ENCODE data around the gene GPC1. TPM values are rescaled to one million over a fixed set of nuclear protein-coding genes. Genes with fewer than 3 reads are reported as not detected.

GPC1 gene
- total and polyA plus RNA-seq, 2 of the 4 experiments (the other 2 are of a cell fraction), result 16.0 to 211 TPM

- no peak overlapping the region for H2BK5ac ChIP-seq (ENCODE audit: low read depth, low read length, poor library complexity, severe bottlenecking)
- H3K27ac ChIP-seq (ENCODE audit: insufficient read depth, low read length), result no peak overlapping the region
- ATAC-seq (ENCODE audit: low read depth) (no peak), DNase-seq (no peak)
- H4K91ac ChIP-seq (ENCODE audit: insufficient read depth, low read depth, low read length), result no peak overlapping the region
- H3K4me1 ChIP-seq (ENCODE audit: control insufficient read depth, insufficient read depth, low read length), result no peaks in the 10 kb centered on the region
- no peaks in the 10 kb centered on the region for H3K9me3 ChIP-seq (ENCODE audit: control insufficient read depth, insufficient read depth, low read length)
- no peak for TF ChIP-seq FOS (IDR thresholded peaks at IDR 0.05; ENCODE audit: low read depth, low read length)
- no peak for TF ChIP-seq BHLHE40 (IDR thresholded peaks at IDR 0.05; ENCODE audit: low read depth, low read length)
- TF ChIP-seq RAD21 (IDR thresholded peaks at IDR 0.05; ENCODE audit: low read length), result no peak
- no peak for TF ChIP-seq USF2 (IDR thresholded peaks at IDR 0.05; ENCODE audit: low read depth, low read length)
- TF ChIP-seq MAFK (IDR thresholded peaks at IDR 0.05; ENCODE audit: low read depth, low read length), result no peak
- TF ChIP-seq MXI1 (IDR thresholded peaks at IDR 0.05; ENCODE audit: borderline replicate concordance, low read depth, low read length), result no peak
- no peak for TF ChIP-seq NFE2L2 (IDR thresholded peaks at IDR 0.05; ENCODE audit: low read depth, low read length)
- TF ChIP-seq CHD1 (IDR thresholded peaks at IDR 0.05; ENCODE audit: low read depth, low read length), result no peak
- no peak for TF ChIP-seq SMC3 (IDR thresholded peaks at IDR 0.05; ENCODE audit: low read depth, low read length)
- no peak for TF ChIP-seq RFX5 (IDR thresholded peaks at IDR 0.05; ENCODE audit: low read depth, low read length)
- TF ChIP-seq RCOR1 (IDR thresholded peaks at IDR 0.05; ENCODE audit: insufficient replicate concordance, low read length), result no peak
- no peak for TF ChIP-seq CEBPB (IDR thresholded peaks at IDR 0.05; ENCODE audit: low read depth, low read length)
- TF ChIP-seq MAZ (IDR thresholded peaks at IDR 0.05; ENCODE audit: borderline replicate concordance, low read depth, low read length), result no peak
- no peak for TF ChIP-seq ELK1 (IDR thresholded peaks at IDR 0.05; ENCODE audit: borderline replicate concordance, low read depth, low read length)
- no peak overlapping the region for H4K5ac ChIP-seq (ENCODE audit: low read depth, low read length)
- 83% methylated on average over 4 of the region's 9 CpGs; no CpG with 5 or more reads in 1 of the 2 experiments for WGBS, 2 experiments (ENCODE audit: extremely low coverage in 2 of 2, insufficient read length in 1 of 2)
- no peak overlapping the region for H2AK5ac ChIP-seq (ENCODE audit: low read depth, low read length)
- no peak overlapping the region for H2BK120ac ChIP-seq (ENCODE audit: low read depth, low read length)
- no peaks in the 10 kb centered on the region for H3K27me3 ChIP-seq (ENCODE audit: control insufficient read depth, insufficient read depth, low read length)
- no peak overlapping the region for H3K23ac ChIP-seq (ENCODE audit: low read depth, low read length)
- no peak overlapping the region for H2AFZ ChIP-seq (replicated peaks; ENCODE audit: low read length, poor library complexity)
- no peak overlapping the region for H3K9ac ChIP-seq (ENCODE audit: low read depth, low read length)
- no peak overlapping the region for H3K4me2 ChIP-seq (ENCODE audit: low read depth, low read length)
- POLR2A ChIA-PET (ENCODE audit: unreplicated experiment), result no interaction called here
- H3K4ac ChIP-seq (ENCODE audit: low read depth, low read length), result no peak overlapping the region
- H3K56ac ChIP-seq (ENCODE audit: extremely low read depth, insufficient read depth, low read length), result no peak overlapping the region
- no peak overlapping the region for H3K18ac ChIP-seq (ENCODE audit: low read depth, low read length)
- peaks cover 2% of the 10 kb centered on the region for H3K36me3 ChIP-seq (ENCODE audit: control insufficient read depth, insufficient read depth, low read length)
- H2BK15ac ChIP-seq (ENCODE audit: low read depth, low read length), result no peak overlapping the region
- intact Hi-C loops (cut with micrococcal nuclease), result no loop called here
- CTCF ChIA-PET, result no interaction called here
- no peak overlapping the region for H2BK20ac ChIP-seq (ENCODE audit: low read depth, low read length)
- in situ Hi-C loops (cut with MboI; ENCODE audit: low sequenced_read_pairs), result no loop called here
- no peak overlapping the region for H2AK9ac ChIP-seq (replicated peaks; ENCODE audit: low read depth, low read length, poor library complexity)
- H4K20me1 ChIP-seq (ENCODE audit: insufficient read depth, low read length), result no peaks in the 10 kb centered on the region; the same call in 1 of the 2 replicates
- H3K14ac ChIP-seq (replicated peaks; ENCODE audit: low read depth, low read length), result no peak overlapping the region
- no peaks in the 10 kb centered on the region for H3K79me1 ChIP-seq (ENCODE audit: low read depth in 1 of 2, low read length in 2 of 2)
- H4K8ac ChIP-seq (ENCODE audit: low read depth in 2 of 2, low read length in 2 of 2), result no peak overlapping the region
- BruUV-seq (replicated peaks), result no TSS peak
- no peak overlapping the region for H3K4me3 ChIP-seq (ENCODE audit: insufficient read depth, low read depth, low read length)
- peaks cover 8% of the 10 kb centered on the region; the same call in 1 of the 2 replicates for H3K9me1 ChIP-seq (ENCODE audit: insufficient read depth, low read length)
- dilution Hi-C loops (cut with HindIII; ENCODE audit: low sequenced_read_pairs, unreplicated experiment), result no loop called here
Observed at GRCh38 chr2:240498958-240499260, 63.4 kb downstream of the GPC1 start.
